ENCODE measurements around the gene PRR11.
A peak's percentile ranks its signal among the peaks of the same experiment; 100 is the strongest.

- TF ChIP-seq CTCF (IDR thresholded peaks at IDR 0.05) (no peak), JUN (CRISPR knock-in tag; IDR thresholded peaks at IDR 0.05) (no peak), ARID4B (CRISPR knock-in tag; IDR thresholded peaks at IDR 0.05; ENCODE audit: borderline replicate concordance) (no peak), SOX15 (CRISPR knock-in tag; IDR thresholded peaks at IDR 0.05) (no peak), OVOL2 (CRISPR knock-in tag; IDR thresholded peaks at IDR 0.05; ENCODE audit: borderline replicate concordance) (no peak), ATF2 (CRISPR knock-in tag; IDR thresholded peaks at IDR 0.05; ENCODE audit: borderline replicate concordance, low read depth) (no peak), MAX (CRISPR knock-in tag; IDR thresholded peaks at IDR 0.05) (peak; percentile 30; the same call in 1 of the 2 replicates), FOXP4 (CRISPR knock-in tag; IDR thresholded peaks at IDR 0.05) (no peak), ZNF317 (CRISPR knock-in tag; IDR thresholded peaks at IDR 0.05; ENCODE audit: borderline replicate concordance, low read depth) (no peak), MLX (CRISPR knock-in tag; IDR thresholded peaks at IDR 0.05) (no peak), KAT7 (CRISPR knock-in tag; IDR thresholded peaks at IDR 0.05; ENCODE audit: borderline replicate concordance) (no peak)
These were observed at the start of gene PRR11 for GRCh38 chr17:59155439-59156177.
